Thoracic aorta (tissue), 2 donors: ENCODE measurements around the gene STAT4. TPM values are rescaled to one million over a fixed set of nuclear protein-coding genes. Genes with fewer than 3 reads are reported as not detected.

Experiments used
- ATAC-seq: fragments of 150-250 bp; one replicate; pipeline ENCODE4 v1.8.0; 2017; ENCODE audit warnings: low read depth; ENCODE audit not compliant: insufficient number of reproducible peaks, low FRiP score
- DNase-seq: peaks from one replicate; pipeline ENCODE4 v3.0.0-alpha.2; 2020; ENCODE audit warnings: low spot score
- H3K27ac ChIP-seq, 2 donors: fragments of 200-600 bp; sonication (generic); 1 replicate in 1 of 2; 2 replicates in 1 of 2; pipeline ENCODE4 v1.5.1; 2016; ENCODE audit warnings: mild to moderate bottlenecking in 2 of 2, moderate library complexity in 2 of 2
- H3K27me3 ChIP-seq: fragments of 200-600 bp; sonication (generic); replicated peaks from 2 replicates; pipeline ENCODE4 v1.6.0; 2016; ENCODE audit warnings: mild to moderate bottlenecking; ENCODE audit not compliant: insufficient read depth
- H3K36me3 ChIP-seq: fragments of 200-600 bp; sonication (generic); one replicate; pipeline ENCODE4 v1.5.1; 2016
- H3K4me1 ChIP-seq, 2 donors: fragments of 200-600 bp; sonication (generic); 1 replicate in 1 of 2; 2 replicates in 1 of 2; pipeline versions ENCODE4 v1.5.1 to v1.6.0; 2016; ENCODE audit warnings: low read depth in 2 of 2, mild to moderate bottlenecking in 1 of 2; ENCODE audit not compliant: control insufficient read depth in 1 of 2
- H3K4me3 ChIP-seq: fragments of 200-600 bp; sonication (generic); 2 replicates; pipeline ENCODE4 v1.5.1; 2016; ENCODE audit warnings: mild to moderate bottlenecking
- H3K9me3 ChIP-seq: fragments of 200-600 bp; sonication (generic); 2 replicates; pipeline ENCODE4 v1.5.1; 2016
- CTCF ChIP-seq: fragments of 200-600 bp; sonication (generic); IDR thresholded peaks from one replicate; pipeline ENCODE4 v1.5.1; 2019; ENCODE audit warnings: antibody characterized with exemption
- total RNA-seq, 2 donors: library from RNA; depleted of rRNA; stranded (reverse); fragments of >200 nt; gene quantifications; one replicate each; pipeline versions ENCODE4 v1.1.0 to v1.2.3, GENCODE V29; 2016

The STAT4 gene
- total RNA-seq, 2 donors from 2014 or later: 2.7 to 6.6 TPM

GRCh38 chr2:191158747-191159146 is 8.0 kb upstream of the STAT4 start:
- no peaks in the 10 kb centered on the region for H3K27me3 ChIP-seq
- no peaks in the 10 kb centered on the region for H3K4me1 ChIP-seq
- no peak overlapping the region for H3K27ac ChIP-seq
- no peaks in the 10 kb centered on the region for H3K9me3 ChIP-seq
- H3K4me3 ChIP-seq: no peak overlapping the region
- no peaks in the 10 kb centered on the region for H3K36me3 ChIP-seq
- DNase-seq (no peak), ATAC-seq (no peak)
- no peak for TF ChIP-seq CTCF

- Histone ChIP-seq H3K27me3 (no peaks in the 10 kb centered on the region), H3K4me3 (no peak overlapping the region), H3K4me1 (no peaks in the 10 kb centered on the region), H3K36me3 (no peaks in the 10 kb centered on the region), H3K27ac (no peak overlapping the region), H3K9me3 (no peaks in the 10 kb centered on the region)
- TF ChIP-seq CTCF: no peak
- ATAC-seq (no peak), DNase-seq (no peak)
Measured at GRCh38 chr2:191158193-191158592, 7.4 kb upstream of the STAT4 start.

GRCh38 chr2:191155608-191156071 is 4.8 kb upstream of the STAT4 start:
- ATAC-seq (no peak), DNase-seq (no peak)
- peaks cover 4 to 8% of the 10 kb centered on the region in 2 donors for H3K4me1 ChIP-seq
- H3K27ac ChIP-seq: no peak overlapping the region
- peak; percentile 20 for TF ChIP-seq CTCF
- no peaks in the 10 kb centered on the region for H3K27me3 ChIP-seq
- no peak overlapping the region for H3K4me3 ChIP-seq
- H3K36me3 ChIP-seq: no peaks in the 10 kb centered on the region
- no peaks in the 10 kb centered on the region for H3K9me3 ChIP-seq

GRCh38 chr2:191153716-191154115 is 2.9 kb upstream of the STAT4 start:
- peaks cover 5 to 13% of the 10 kb centered on the region in 2 donors for H3K4me1 ChIP-seq
- no peak for ATAC-seq
- H3K9me3 ChIP-seq: no peaks in the 10 kb centered on the region
- H3K36me3 ChIP-seq: no peaks in the 10 kb centered on the region
- TF ChIP-seq CTCF: no peak
- no peak overlapping the region for H3K4me3 ChIP-seq
- no peaks in the 10 kb centered on the region for H3K27me3 ChIP-seq
- no peak overlapping the region for H3K27ac ChIP-seq
- DNase-seq: no peak

DNA sequence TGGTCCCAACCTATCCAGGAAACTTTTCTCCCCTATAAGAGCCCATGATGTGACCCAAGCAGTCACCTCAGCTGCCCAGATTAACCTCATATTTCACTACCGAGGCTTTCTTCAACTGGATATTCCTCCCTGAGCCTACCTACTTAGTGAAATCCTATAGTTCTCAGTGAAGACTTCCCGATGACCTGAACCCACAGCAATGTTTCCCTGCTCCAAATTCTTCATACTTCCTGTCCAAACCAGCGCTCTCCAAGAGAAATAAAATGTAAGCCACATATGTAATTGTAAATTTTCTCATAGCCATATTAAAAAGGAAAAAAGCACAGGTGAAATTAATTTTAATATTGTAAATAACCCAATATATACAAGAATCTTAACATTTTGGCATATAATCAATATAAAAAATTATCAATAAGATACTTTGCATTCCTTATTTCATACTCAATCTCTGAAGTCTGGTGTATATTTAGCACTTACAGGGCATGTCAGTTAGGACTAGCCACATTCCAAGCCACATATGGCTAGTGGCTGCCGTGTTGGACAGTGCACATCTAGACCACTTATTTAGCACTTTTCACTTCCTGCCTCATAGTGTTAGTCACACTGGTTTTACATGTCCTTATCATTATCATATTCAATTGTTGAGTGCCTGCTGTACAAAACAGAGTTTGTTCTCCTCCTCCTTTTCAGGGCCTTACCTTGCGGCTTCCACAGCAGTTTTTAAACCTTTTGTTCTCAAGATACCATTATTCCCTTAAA is 1.9 kb upstream of the STAT4 start:
- TF ChIP-seq CTCF: no peak
- DNase-seq (no peak), ATAC-seq (no peak)
- H3K9me3 ChIP-seq: no peaks in the 10 kb centered on the region
- H3K27ac ChIP-seq: no peak overlapping the region
- no peak overlapping the region for H3K4me3 ChIP-seq
- peaks cover 5 to 13% of the 10 kb centered on the region in 2 donors for H3K4me1 ChIP-seq
- H3K27me3 ChIP-seq: no peaks in the 10 kb centered on the region
- H3K36me3 ChIP-seq: no peaks in the 10 kb centered on the region
